NCI-H1417 (cell line): ENCODE measurements around the gene APLNR.
A peak's percentile ranks its signal among the peaks of the same experiment; 100 is the strongest.
"Not testable (repeated sequence)": the region's sequence is repeated elsewhere in the genome, so short reads cannot be mapped to it uniquely, and the experiment has no call there.

Source experiments
- DNase-seq, 3 experiments: peaks; one replicate each; lab custom pipeline; 2025; lab: John Stamatoyannopoulos, UW

Gene APLNR

GRCh38 chr11:57237204-57237681 is at the start of gene APLNR:
Gene APLNR (minus strand): TSS chr11:57237250. CDS start chr11:57237004, 246 bp downstream.
- DNase-seq: no peak

DNA sequence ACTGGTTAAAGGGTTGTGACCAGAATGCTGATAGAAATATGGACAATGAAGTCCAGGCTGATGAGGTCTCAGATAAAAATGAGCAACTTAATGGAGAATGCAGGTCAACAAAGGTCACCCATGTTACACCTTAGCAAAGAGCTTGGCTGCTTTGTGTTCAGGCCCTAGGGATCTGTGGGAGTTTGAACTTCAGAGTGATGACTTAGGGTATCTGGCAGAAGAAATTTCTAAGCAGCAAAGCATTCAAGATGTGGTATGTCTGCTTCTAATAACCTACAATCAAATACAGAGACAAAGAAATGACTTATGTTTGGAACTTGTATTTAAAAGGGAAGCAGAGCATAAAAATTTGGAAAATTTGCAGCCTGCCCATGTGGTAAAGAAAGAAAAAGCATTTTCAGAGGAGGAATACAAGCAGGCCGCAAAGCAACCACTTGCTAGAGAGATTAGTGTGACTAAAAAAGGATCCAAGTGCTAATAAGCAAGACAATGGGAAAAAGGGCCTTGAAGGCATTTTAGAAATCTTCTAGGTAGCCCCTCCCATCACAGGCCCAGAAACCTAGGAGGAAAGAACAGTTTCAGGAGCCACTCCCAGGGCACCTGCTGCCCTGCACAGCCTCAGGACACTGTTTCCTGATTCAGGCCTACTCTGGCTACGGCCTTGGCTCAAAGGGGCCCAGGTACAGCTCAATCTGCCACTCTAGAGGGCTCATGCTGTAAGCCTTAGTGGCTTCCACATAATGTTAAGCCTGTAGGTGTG is 46.4 kb upstream of the APLNR start:
- DNase-seq: no peak

DNA sequence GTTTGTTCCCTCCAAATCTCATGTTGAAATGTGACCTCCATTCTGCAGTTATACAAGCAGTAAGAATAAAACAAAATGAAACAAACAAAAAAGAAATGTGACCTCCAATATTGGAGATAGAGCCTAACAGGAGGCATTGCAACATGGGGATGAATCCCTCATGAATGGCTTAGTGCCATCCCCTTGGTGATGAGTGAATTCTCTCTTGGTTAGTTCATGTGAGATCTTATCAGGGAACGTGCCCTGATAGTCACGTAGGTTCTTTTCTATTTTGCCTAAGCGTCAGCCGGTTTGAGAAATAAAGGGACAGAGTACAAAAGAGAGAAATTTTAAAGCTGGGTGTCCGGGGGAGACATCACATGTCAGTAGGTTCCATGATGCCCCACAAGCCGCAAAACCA is 44.5 kb upstream of the APLNR start:
- not testable (repeated sequence) for DNase-seq

DNA sequence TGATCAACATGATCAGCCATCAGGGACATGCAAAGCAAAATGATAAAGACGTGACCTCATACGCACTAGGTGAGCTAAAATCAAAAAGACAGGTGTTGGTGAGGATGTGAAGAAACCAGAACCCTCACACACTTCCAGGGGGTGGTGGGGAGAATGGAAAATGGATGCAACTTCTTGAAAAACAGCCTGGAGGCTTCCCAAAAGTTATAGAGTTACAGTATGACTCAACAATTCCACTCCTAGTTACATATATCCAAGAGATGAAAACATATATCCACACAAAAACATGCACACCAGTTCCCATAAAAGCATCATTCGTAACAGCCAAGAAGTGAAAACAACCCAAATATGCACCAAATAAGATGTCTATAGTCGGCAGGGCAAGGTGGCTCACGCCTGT is 42.1 kb upstream of the APLNR start:
- DNase-seq: no peak

DNA sequence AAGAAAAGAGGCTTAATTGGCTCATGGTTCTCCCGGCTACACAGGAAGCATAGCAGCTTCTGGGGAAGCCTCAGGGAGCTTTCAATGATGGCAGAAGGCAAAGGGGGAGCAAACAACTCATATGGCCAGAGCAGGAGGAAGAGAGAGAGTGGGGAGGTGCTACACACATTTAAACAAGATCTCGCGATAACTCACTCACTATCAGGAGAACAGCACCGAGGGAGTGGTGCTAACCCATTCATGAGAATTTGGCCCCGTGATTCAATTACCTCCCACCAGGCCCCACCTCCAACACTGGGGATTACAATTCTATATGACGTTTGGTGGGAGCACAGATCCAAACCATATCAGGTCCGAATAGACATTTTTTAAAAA is 41.7 kb upstream of the APLNR start:
- no peak for DNase-seq

GRCh38 chr11:57277845-57278720 is 41.0 kb upstream of the APLNR start:
- peak; percentile 56 to 83 (median 68) for DNase-seq

GRCh38 chr11:57276971-57277675 is 40.1 kb upstream of the APLNR start:
- no peak for DNase-seq

DNA sequence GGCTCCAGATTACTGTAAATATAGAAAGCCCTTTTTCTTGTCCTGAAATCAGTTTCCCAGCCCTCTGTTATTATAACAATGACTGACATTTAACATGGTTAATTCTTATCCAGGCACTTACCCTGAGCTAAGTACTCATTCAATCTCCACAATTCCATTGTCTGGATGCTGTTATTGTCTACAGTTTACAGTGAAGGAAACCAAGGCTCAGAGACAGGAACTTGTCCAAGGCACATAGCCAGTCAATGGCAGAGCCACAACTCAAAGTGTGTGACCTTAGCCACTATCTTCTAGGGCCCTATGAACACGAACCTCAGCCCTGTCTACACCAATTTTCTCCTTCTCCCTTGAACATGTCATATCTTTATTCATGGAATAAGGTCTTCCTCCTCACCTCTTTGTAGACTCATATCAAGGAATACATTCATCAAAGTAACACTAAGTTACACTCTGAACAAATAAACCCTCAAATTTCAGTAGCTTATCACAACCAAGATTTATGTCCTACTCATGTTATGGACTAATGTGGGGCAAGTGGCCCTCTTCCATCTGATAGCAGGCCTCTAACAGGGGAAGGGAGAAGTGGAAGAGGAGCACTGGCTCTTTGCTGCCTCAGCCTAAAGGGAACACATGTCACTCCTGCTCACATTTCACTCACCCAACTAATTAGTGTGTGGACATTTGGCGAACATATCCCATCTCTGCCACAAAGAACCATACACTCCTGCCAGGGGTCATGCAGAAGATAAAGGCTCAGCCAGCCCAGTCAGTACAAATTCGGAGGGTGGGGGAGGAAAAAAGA is 39.3 kb upstream of the APLNR start:
- DNase-seq: no peak

- DNase-seq: no peak
Measured at GRCh38 chr11:57275582-57275981, 38.5 kb upstream of the APLNR start.

- DNase-seq: no peak
Measured at GRCh38 chr11:57274904-57275498, 38.0 kb upstream of the APLNR start.

DNA sequence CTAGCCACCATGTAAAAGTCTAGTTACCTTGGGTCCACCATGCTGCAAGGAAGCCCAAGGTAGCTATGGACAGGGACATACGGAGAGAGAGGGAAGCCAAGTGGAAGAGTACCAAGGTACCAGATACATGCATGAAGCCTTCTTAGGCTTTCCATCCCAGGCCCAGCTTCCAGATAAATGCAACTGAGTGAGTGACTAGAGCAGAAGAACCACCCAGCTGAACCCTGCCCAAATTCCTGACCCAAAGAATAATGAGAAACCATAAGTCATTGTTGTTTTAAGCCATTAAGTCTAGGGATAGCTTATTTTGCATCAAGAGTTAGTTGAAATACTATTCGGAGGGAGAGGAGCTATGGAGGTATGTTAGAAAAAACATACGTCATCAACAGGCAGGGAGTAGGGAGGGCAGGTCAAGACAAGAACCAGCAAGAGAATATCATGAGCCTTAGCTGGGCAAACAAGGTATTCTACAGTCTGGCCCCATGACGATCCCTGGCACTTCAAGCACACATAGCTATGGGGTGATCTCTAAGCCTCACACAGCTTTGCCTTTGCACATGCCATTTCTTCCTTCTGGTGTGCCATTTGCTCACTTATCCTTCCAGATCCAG is 36.5 kb upstream of the APLNR start:
- DNase-seq: no peak

- peak in 1 of 3 experiments; percentile 28 for DNase-seq
Measured at GRCh38 chr11:57269571-57270021, 32.5 kb upstream of the APLNR start.

GRCh38 chr11:57266157-57266556 is 29.1 kb upstream of the APLNR start:
- no peak for DNase-seq

DNA sequence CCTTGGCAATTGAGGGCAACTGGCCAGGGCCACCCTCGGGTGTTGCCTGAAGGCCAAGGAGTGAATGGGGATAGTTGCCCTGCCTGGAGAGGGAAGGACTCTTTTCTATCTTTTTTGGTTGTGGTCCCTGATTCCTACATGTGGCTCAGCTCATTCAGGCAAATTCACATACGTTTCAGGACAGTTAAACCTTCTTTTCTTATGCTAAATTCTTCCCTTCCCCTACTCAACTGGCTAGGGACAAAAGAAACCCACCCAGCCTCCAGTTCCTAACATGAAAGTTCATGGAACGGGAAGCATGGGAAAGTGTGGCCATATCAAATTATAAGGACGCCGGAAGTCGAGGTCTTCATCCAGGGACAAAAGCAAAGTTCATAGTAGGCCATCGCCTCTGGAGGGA is 26.3 kb upstream of the APLNR start:
- no peak for DNase-seq

GRCh38 chr11:57262157-57262556 is 25.1 kb upstream of the APLNR start:
- DNase-seq: no peak

GRCh38 chr11:57260937-57261783 is 24.1 kb upstream of the APLNR start:
- DNase-seq: peak in 1 of 3 experiments; percentile 6

- DNase-seq: no peak
Measured at GRCh38 chr11:57256119-57256518, 19.1 kb upstream of the APLNR start.

DNA sequence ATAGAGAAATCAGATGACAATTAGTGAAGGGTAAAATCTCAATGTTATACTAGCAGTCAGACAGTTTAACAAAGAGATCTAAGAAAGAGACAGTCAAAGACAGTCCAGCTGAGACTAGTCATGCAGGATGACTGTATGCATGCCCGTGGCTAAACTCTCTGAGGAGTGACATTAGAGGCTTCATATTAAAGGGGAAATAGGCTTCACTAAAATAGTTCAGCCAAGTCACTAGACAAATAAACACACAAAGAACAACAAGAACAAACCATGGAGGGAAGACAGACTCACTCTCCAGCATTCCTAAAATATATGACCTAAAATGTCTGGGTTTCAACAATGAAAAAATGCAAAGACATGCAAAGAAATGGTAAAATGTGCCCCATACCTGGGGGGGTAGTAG is 18.6 kb upstream of the APLNR start:
- no peak for DNase-seq

DNA sequence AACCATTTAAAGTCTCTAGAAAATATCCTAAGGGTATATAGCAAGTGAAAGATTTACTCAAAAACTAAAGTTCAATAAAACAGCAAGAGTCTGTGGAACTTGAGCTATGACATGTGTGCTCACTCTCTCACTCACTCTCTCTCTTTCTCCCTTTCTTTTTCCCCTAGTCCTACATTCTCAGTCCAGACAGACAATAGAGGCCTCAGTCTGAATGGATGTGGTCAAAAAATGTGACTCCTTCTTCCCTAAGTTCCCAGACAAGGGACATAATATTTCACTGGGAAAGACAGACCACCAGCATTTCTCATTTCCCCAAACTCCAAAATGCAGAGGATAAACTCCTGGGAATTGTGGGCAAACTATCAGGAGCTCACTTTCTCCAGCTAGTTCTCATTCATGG is 17.6 kb upstream of the APLNR start:
- DNase-seq: no peak
